Loucy (cell line): ENCODE results near the gene RWDD3.

Experiments
- H2AFZ ChIP-seq: fragments of 200-600 bp; sonication (generic); 2 replicates; pipeline ENCODE4 v1.6.0; 2016; ENCODE audit warnings: antibody characterized with exemption, mild to moderate bottlenecking, low read length, moderate library complexity
- H3F3A ChIP-seq: fragments of 200-600 bp; 2 replicates; pipeline ENCODE4 v1.6.0; 2016; ENCODE audit warnings: antibody characterized with exemption, low read depth, mild to moderate bottlenecking
- H3K27me3 ChIP-seq: fragments of 200-600 bp; sonication (generic); 2 replicates; pipeline ENCODE4 v1.6.1; 2014; ENCODE audit warnings: low read length, mild to moderate bottlenecking; ENCODE audit not compliant: insufficient read depth, poor library complexity, severe bottlenecking
- H3K36me3 ChIP-seq: fragments of 200-600 bp; sonication (generic); 2 replicates; pipeline ENCODE4 v1.6.1; 2016; ENCODE audit warnings: low read length; ENCODE audit not compliant: insufficient read depth
- H3K4me1 ChIP-seq: fragments of 200-600 bp; sonication (generic); 2 replicates; pipeline ENCODE4 v1.5.1; 2014; ENCODE audit warnings: low read length, mild to moderate bottlenecking; ENCODE audit not compliant: insufficient read depth, poor library complexity, severe bottlenecking
- H3K4me2 ChIP-seq: fragments of 200-600 bp; sonication (generic); 2 replicates; pipeline ENCODE4 v1.6.0; 2014; ENCODE audit warnings: antibody characterized with exemption, low read length, low read depth, mild to moderate bottlenecking; ENCODE audit not compliant: poor library complexity, severe bottlenecking
- H3K4me3 ChIP-seq: fragments of 200-600 bp; sonication (generic); 2 replicates; pipeline ENCODE4 v1.5.1; 2014; ENCODE audit warnings: low read length, mild to moderate bottlenecking, mixed read lengths; ENCODE audit not compliant: poor library complexity, severe bottlenecking
- H3K79me2 ChIP-seq: fragments of 200-600 bp; sonication (generic); 2 replicates; pipeline ENCODE4 v1.6.1; 2014; ENCODE audit warnings: low read length; ENCODE audit not compliant: insufficient read depth
- H3K9ac ChIP-seq: fragments of 200-600 bp; sonication (generic); 2 replicates; pipeline ENCODE4 v1.6.0; 2014; ENCODE audit warnings: mild to moderate bottlenecking, low read depth, low read length, moderate library complexity; ENCODE audit not compliant: poor library complexity, severe bottlenecking
- H3K9me2 ChIP-seq: fragments of 200-600 bp; sonication (generic); replicated peaks from 2 replicates; pipeline ENCODE4 v1.6.1; 2016; ENCODE audit warnings: low read depth, low read length, mixed read lengths
- H3K9me3 ChIP-seq: fragments of 200-600 bp; sonication (generic); 2 replicates; pipeline ENCODE4 v1.6.1; 2014; ENCODE audit warnings: mild to moderate bottlenecking, antibody characterized with exemption, low read length, low read depth; ENCODE audit not compliant: insufficient read depth
- H4K20me1 ChIP-seq: fragments of 200-600 bp; sonication (generic); 2 replicates; pipeline ENCODE4 v1.6.0; 2014; ENCODE audit warnings: antibody characterized with exemption, low read length, mild to moderate bottlenecking; ENCODE audit not compliant: insufficient read depth, poor library complexity, severe bottlenecking
- CTCF ChIP-seq: fragments of 200-600 bp; sonication (generic); conservative IDR thresholded peaks from 2 replicates; pipeline ENCODE4 v1.5.1; 2014; ENCODE audit warnings: mild to moderate bottlenecking, antibody characterized with exemption, low read length
- EZH2phosphoT487 ChIP-seq: fragments of 200-600 bp; IDR thresholded peaks from 2 replicates; pipeline ENCODE4 v1.6.1; 2018; ENCODE audit warnings: antibody characterized with exemption, mild to moderate bottlenecking, moderate library complexity, borderline replicate concordance

RWDD3 gene

DNA sequence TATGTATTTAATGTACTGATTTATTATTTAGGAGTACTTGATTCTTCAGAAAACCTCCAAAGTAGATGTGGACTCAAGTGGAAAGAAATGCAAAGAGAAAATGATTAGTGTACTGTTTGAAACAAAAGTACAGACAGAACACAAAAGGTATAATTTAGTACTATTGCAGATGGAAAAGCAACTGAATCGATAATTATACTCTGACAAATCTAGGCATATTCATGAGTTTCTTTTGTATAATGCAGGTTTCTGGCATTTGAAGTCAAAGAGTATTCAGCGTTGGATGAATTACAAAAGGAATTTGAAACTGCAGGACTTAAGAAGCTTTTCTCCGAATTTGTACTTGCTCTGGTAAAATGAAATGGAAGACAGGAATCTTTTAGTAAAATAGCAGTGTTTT, 12.5 kb downstream of the RWDD3 start:
- H3K36me3 ChIP-seq = no peaks in the 10 kb centered on the region
- no peak overlapping the region for H3K4me2 ChIP-seq
- no peaks in the 10 kb centered on the region for H3K4me1 ChIP-seq
- no peaks in the 10 kb centered on the region for H3K27me3 ChIP-seq
- no peaks in the 10 kb centered on the region for H3K9me2 ChIP-seq
- no peak overlapping the region for H3K9ac ChIP-seq
- no peak overlapping the region for H2AFZ ChIP-seq
- H3K9me3 ChIP-seq = no peaks in the 10 kb centered on the region
- no peaks in the 10 kb centered on the region for H3K79me2 ChIP-seq
- no peak overlapping the region for H3K4me3 ChIP-seq
- TF ChIP-seq CTCF (no peak), EZH2phosphoT487 (no peak)
- H3F3A ChIP-seq = no peaks in the 10 kb centered on the region
- no peaks in the 10 kb centered on the region for H4K20me1 ChIP-seq

GRCh38 chr1:95247607-95248006, 13.6 kb downstream of the RWDD3 start:
- no peak overlapping the region for H3K4me2 ChIP-seq
- no peaks in the 10 kb centered on the region for H3K9me2 ChIP-seq
- H2AFZ ChIP-seq = no peak overlapping the region
- TF ChIP-seq EZH2phosphoT487 = no peak
- TF ChIP-seq CTCF = no peak
- no peaks in the 10 kb centered on the region for H3K36me3 ChIP-seq
- H4K20me1 ChIP-seq = no peaks in the 10 kb centered on the region
- H3K4me3 ChIP-seq = no peak overlapping the region
- H3K27me3 ChIP-seq = no peaks in the 10 kb centered on the region
- no peaks in the 10 kb centered on the region for H3K9me3 ChIP-seq
- no peak overlapping the region for H3K9ac ChIP-seq
- no peaks in the 10 kb centered on the region for H3K79me2 ChIP-seq
- no peaks in the 10 kb centered on the region for H3F3A ChIP-seq
- no peaks in the 10 kb centered on the region for H3K4me1 ChIP-seq

GRCh38 chr1:95249916-95250315, 15.9 kb downstream of the RWDD3 start:
- no peak overlapping the region for H2AFZ ChIP-seq
- no peaks in the 10 kb centered on the region for H3K79me2 ChIP-seq
- TF ChIP-seq EZH2phosphoT487 (no peak), CTCF (no peak)
- H3K27me3 ChIP-seq = no peaks in the 10 kb centered on the region
- no peaks in the 10 kb centered on the region for H3K4me1 ChIP-seq
- H3K9ac ChIP-seq = no peak overlapping the region
- H4K20me1 ChIP-seq = no peaks in the 10 kb centered on the region
- no peaks in the 10 kb centered on the region for H3K9me2 ChIP-seq
- H3K9me3 ChIP-seq = no peaks in the 10 kb centered on the region
- H3F3A ChIP-seq = no peaks in the 10 kb centered on the region
- H3K4me3 ChIP-seq = no peak overlapping the region
- H3K4me2 ChIP-seq = no peak overlapping the region
- no peaks in the 10 kb centered on the region for H3K36me3 ChIP-seq
